WTC11 (cell line): ENCODE results near the gene GRIA2. TPM values are rescaled to one million over a fixed set of nuclear protein-coding genes. Genes with fewer than 3 reads are reported as not detected.

ENCODE experiments used
- ATAC-seq: fragments of 200-7000 bp; cut with Tn5 transposase; 2 replicates; pipeline ENCODE4 v1.10.0; 2021; ENCODE audit warnings: mild to moderate bottlenecking, moderate library complexity
- CTCF ChIA-PET: fragments of 300-600 bp; sonication (Branson Sonifier 250); formaldehyde crosslinking; loops from one replicate; lab custom pipeline; 2021; ENCODE audit warnings: antibody characterized with exemption; lab: Charles Lee
- POLR2A ChIA-PET: fragments of 350-600 bp; sonication (Branson Sonifier 250); formaldehyde crosslinking; loops from one replicate; lab custom pipeline; 2021; ENCODE audit warnings: antibody characterized with exemption; lab: Charles Lee
- DNase-seq: peaks from one replicate; pipeline ENCODE4 v3.0.0; 2021; ENCODE audit warnings: low spot score
- H3K27ac Mint-ChIP-seq: 2 replicates; pipeline ENCODE4 v1.8.0; 2021; ENCODE audit warnings: mixed read lengths
- H3K27me3 Mint-ChIP-seq: 2 replicates; pipeline ENCODE4 v1.8.0; 2021; ENCODE audit warnings: low read depth, mild to moderate bottlenecking, moderate library complexity, mixed read lengths
- H3K36me3 Mint-ChIP-seq: 2 replicates; pipeline ENCODE4 v1.8.0; 2021; ENCODE audit warnings: mixed read lengths
- H3K4me1 Mint-ChIP-seq: 2 replicates; pipeline ENCODE4 v1.8.0; 2022; ENCODE audit warnings: mixed read lengths
- H3K4me3 Mint-ChIP-seq: 2 replicates; pipeline ENCODE4 v1.8.0; 2021; ENCODE audit warnings: mild to moderate bottlenecking, moderate library complexity, mixed read lengths
- H3K9me3 Mint-ChIP-seq: 2 replicates; pipeline ENCODE4 v1.8.0; 2021; ENCODE audit warnings: mixed read lengths
- ATF1 ChIP-seq: sonication (generic); formaldehyde crosslinking; IDR thresholded peaks from 2 replicates; pipeline ENCODE4 v1.8.1; 2023; ENCODE audit warnings: mild to moderate bottlenecking, moderate library complexity, missing genetic modification reagents
- ATF3 ChIP-seq: sonication (generic); formaldehyde crosslinking; conservative IDR thresholded peaks from 2 replicates; pipeline ENCODE4 v1.8.1; 2022; ENCODE audit warnings: mild to moderate bottlenecking, missing genetic modification reagents
- CBFB ChIP-seq: sonication (generic); formaldehyde crosslinking; IDR thresholded peaks from 2 replicates; pipeline ENCODE4 v1.8.1; 2022; ENCODE audit warnings: mild to moderate bottlenecking, low read depth, missing genetic modification reagents
- CDX4 ChIP-seq: fragments of 250-450 bp; sonication (Bioruptor Pico); IDR thresholded peaks from 2 replicates; pipeline ENCODE4 v1.9.0; 2021; ENCODE audit warnings: moderate library complexity, mild to moderate bottlenecking, inconsistent platforms, borderline replicate concordance
- E2F4 ChIP-seq: sonication (generic); formaldehyde crosslinking; IDR thresholded peaks from 2 replicates; pipeline ENCODE4 v1.8.1; 2022; ENCODE audit warnings: low read depth, mild to moderate bottlenecking, moderate library complexity, missing genetic modification reagents, borderline replicate concordance
- ELF4 ChIP-seq: sonication (generic); formaldehyde crosslinking; IDR thresholded peaks from 2 replicates; pipeline ENCODE4 v1.8.1; 2022; ENCODE audit warnings: low read depth, mild to moderate bottlenecking, moderate library complexity, missing genetic modification reagents
- EMX1 ChIP-seq: fragments of 250-450 bp; sonication (Bioruptor Pico); IDR thresholded peaks from 2 replicates; pipeline ENCODE4 v1.8.0; 2021; ENCODE audit warnings: mild to moderate bottlenecking
- ERG ChIP-seq: fragments of 250-450 bp; sonication (Bioruptor Pico); IDR thresholded peaks from 2 replicates; pipeline ENCODE4 v1.8.0; 2021; ENCODE audit warnings: mild to moderate bottlenecking
- ESRRA ChIP-seq: sonication (generic); formaldehyde crosslinking; IDR thresholded peaks from 2 replicates; pipeline ENCODE4 v1.8.1; 2022; ENCODE audit warnings: mild to moderate bottlenecking, missing genetic modification reagents, borderline replicate concordance
- FOXK1 ChIP-seq: sonication (generic); formaldehyde crosslinking; IDR thresholded peaks from 2 replicates; pipeline ENCODE4 v1.8.0; 2022; ENCODE audit warnings: mild to moderate bottlenecking, moderate library complexity, missing genetic modification reagents
- FOXP1 ChIP-seq: sonication (generic); formaldehyde crosslinking; IDR thresholded peaks from 2 replicates; pipeline ENCODE4 v1.8.0; 2022; ENCODE audit warnings: missing genetic modification reagents, mild to moderate bottlenecking, moderate library complexity, borderline replicate concordance
- FOXP4 ChIP-seq: sonication (generic); formaldehyde crosslinking; IDR thresholded peaks from 2 replicates; pipeline ENCODE4 v1.8.0; 2022; ENCODE audit warnings: mild to moderate bottlenecking, missing genetic modification reagents
- GRHL2 ChIP-seq: fragments of 250-450 bp; sonication (Bioruptor Pico); IDR thresholded peaks from 2 replicates; pipeline ENCODE4 v1.8.0; 2022; ENCODE audit warnings: mild to moderate bottlenecking, moderate library complexity; ENCODE audit not compliant: insufficient replicate concordance, severe bottlenecking
- JAZF1 ChIP-seq: fragments of 250-450 bp; sonication (Bioruptor Pico); IDR thresholded peaks from 2 replicates; pipeline ENCODE4 v1.9.0; 2021; ENCODE audit warnings: moderate library complexity, mild to moderate bottlenecking, inconsistent platforms
- NFYB ChIP-seq: sonication (generic); formaldehyde crosslinking; conservative IDR thresholded peaks from 2 replicates; pipeline ENCODE4 v1.8.0; 2022; ENCODE audit warnings: low read depth, missing genetic modification reagents
- NR2C2 ChIP-seq: sonication (generic); formaldehyde crosslinking; IDR thresholded peaks from 2 replicates; pipeline ENCODE4 v1.8.0; 2022; ENCODE audit warnings: mild to moderate bottlenecking, missing genetic modification reagents
- NR3C1 ChIP-seq: sonication (generic); formaldehyde crosslinking; conservative IDR thresholded peaks from 2 replicates; pipeline ENCODE4 v1.8.1; 2023; ENCODE audit warnings: low read depth, mild to moderate bottlenecking, missing genetic modification reagents
- PREB ChIP-seq: sonication (generic); formaldehyde crosslinking; IDR thresholded peaks from 2 replicates; pipeline ENCODE4 v1.8.1; 2022; ENCODE audit warnings: mild to moderate bottlenecking, missing genetic modification reagents, moderate library complexity, borderline replicate concordance
- RORB ChIP-seq: fragments of 250-450 bp; sonication (Bioruptor Pico); IDR thresholded peaks from 2 replicates; pipeline ENCODE4 v1.9.0; 2021; ENCODE audit warnings: mild to moderate bottlenecking
- SMAD3 ChIP-seq: sonication (generic); formaldehyde crosslinking; IDR thresholded peaks from 2 replicates; pipeline ENCODE4 v1.8.0; 2022; ENCODE audit warnings: missing genetic modification reagents, mild to moderate bottlenecking, borderline replicate concordance
- SOX15 ChIP-seq: fragments of 250-450 bp; sonication (Bioruptor Pico); IDR thresholded peaks from 2 replicates; pipeline ENCODE4 v1.9.0; 2021; ENCODE audit warnings: mild to moderate bottlenecking
- TCF7 ChIP-seq: sonication (generic); formaldehyde crosslinking; IDR thresholded peaks from 2 replicates; pipeline ENCODE4 v1.8.0; 2022; ENCODE audit warnings: mild to moderate bottlenecking, low read depth, missing genetic modification reagents, moderate library complexity
- TEAD1 ChIP-seq: sonication (generic); formaldehyde crosslinking; IDR thresholded peaks from 2 replicates; pipeline ENCODE4 v1.8.0; 2022; ENCODE audit warnings: mild to moderate bottlenecking, missing genetic modification reagents
- TEAD4 ChIP-seq: sonication (generic); formaldehyde crosslinking; IDR thresholded peaks from 2 replicates; pipeline ENCODE4 v1.8.0; 2022; ENCODE audit warnings: mild to moderate bottlenecking, missing genetic modification reagents
- TP53 ChIP-seq: sonication (generic); formaldehyde crosslinking; IDR thresholded peaks from 2 replicates; pipeline ENCODE4 v1.8.1; 2023; ENCODE audit warnings: mild to moderate bottlenecking, missing genetic modification reagents
- ZNF121 ChIP-seq: sonication (generic); formaldehyde crosslinking; IDR thresholded peaks from 2 replicates; pipeline ENCODE4 v1.8.0; 2023; ENCODE audit warnings: missing genetic modification reagents
- ZNF138 ChIP-seq: sonication (generic); formaldehyde crosslinking; conservative IDR thresholded peaks from 2 replicates; pipeline ENCODE4 v1.8.1; 2022; ENCODE audit warnings: mild to moderate bottlenecking, moderate library complexity, missing genetic modification reagents
- ZNF317 ChIP-seq: sonication (generic); formaldehyde crosslinking; IDR thresholded peaks from 2 replicates; pipeline ENCODE4 v1.8.1; 2023; ENCODE audit warnings: low read depth, mild to moderate bottlenecking, moderate library complexity, missing genetic modification reagents, borderline replicate concordance
- ZNF396 ChIP-seq: fragments of 250-450 bp; sonication (Bioruptor Pico); IDR thresholded peaks from 2 replicates; pipeline ENCODE4 v1.8.0; 2021; ENCODE audit warnings: mild to moderate bottlenecking, moderate library complexity, borderline replicate concordance
- ZNF423 ChIP-seq: fragments of 250-450 bp; sonication (Bioruptor Pico); IDR thresholded peaks from 2 replicates; pipeline ENCODE4 v2.1.2; 2022; ENCODE audit warnings: mild to moderate bottlenecking, moderate library complexity
- total RNA-seq: library from RNA; stranded (reverse); gene quantifications from 3 replicates; pipeline ENCODE4 v1.2.3, GENCODE V29; 2021

Gene GRIA2
- total RNA-seq, 1 experiment from 2014 or later: not detected

- DNase-seq (no peak), ATAC-seq (no peak)
- no peaks in the 10 kb centered on the region for H3K27me3 Mint-ChIP-seq
- H3K27ac Mint-ChIP-seq: no peak overlapping the region
- ChIA-PET CTCF (no interaction called here), POLR2A (no interaction called here)
- no peak overlapping the region for H3K4me3 Mint-ChIP-seq
- TF ChIP-seq ZNF423 (CRISPR knock-in tag): no peak
- TF ChIP-seq NR2C2: no peak
- TF ChIP-seq ZNF121: no peak
- TF ChIP-seq SOX15: no peak
- no peak for TF ChIP-seq RORB (CRISPR knock-in tag)
- no peak for TF ChIP-seq ZNF138 (CRISPR knock-in tag)
- TF ChIP-seq TCF7: no peak
- no peak for TF ChIP-seq NR3C1 (CRISPR knock-in tag)
- no peak for TF ChIP-seq EMX1 (CRISPR knock-in tag)
- TF ChIP-seq, all 79 proteins: peak for 0
- H3K4me1 Mint-ChIP-seq: peaks cover 21% of the 10 kb centered on the region
- no peaks in the 10 kb centered on the region for H3K9me3 Mint-ChIP-seq
- H3K36me3 Mint-ChIP-seq: no peaks in the 10 kb centered on the region
Measured at GRCh38 chr4:157363360-157363759, 142.8 kb downstream of the GRIA2 start.

- ChIA-PET CTCF (no interaction called here), POLR2A (no interaction called here)
- DNase-seq: no peak
- Mint-ChIP-seq H3K9me3 (no peaks in the 10 kb centered on the region), H3K27ac (no peak overlapping the region), H3K36me3 (no peaks in the 10 kb centered on the region), H3K4me1 (peaks cover 8% of the 10 kb centered on the region), H3K4me3 (no peak overlapping the region), H3K27me3 (no peaks in the 10 kb centered on the region)
- ATAC-seq: no peak
- no peak for TF ChIP-seq TEAD4 (CRISPR knock-in tag)
- no peak for TF ChIP-seq TEAD1 (CRISPR knock-in tag)
- TF ChIP-seq ATF1 (CRISPR knock-in tag): no peak
- TF ChIP-seq ERG (CRISPR knock-in tag): no peak
- no peak for TF ChIP-seq FOXK1 (CRISPR knock-in tag)
- TF ChIP-seq FOXP1 (CRISPR knock-in tag): no peak
- TF ChIP-seq ZNF396: no peak
- TF ChIP-seq ESRRA (CRISPR knock-in tag): no peak
- no peak for TF ChIP-seq NR2C2
- TF ChIP-seq CBFB (CRISPR knock-in tag): no peak
Measured at GRCh38 chr4:157372154-157372553, 151.6 kb downstream of the GRIA2 start.

- ChIA-PET CTCF (interaction anchor here (0.6 kb wide), 1 partner anchor 1090 kb away, joined by 3 read pairs; no protein-coding TSS in a partner anchor), POLR2A (no interaction called here)
- Mint-ChIP-seq H3K4me1 (peaks cover 8% of the 10 kb centered on the region), H3K36me3 (no peaks in the 10 kb centered on the region), H3K9me3 (no peaks in the 10 kb centered on the region), H3K4me3 (no peak overlapping the region), H3K27ac (no peak overlapping the region), H3K27me3 (no peaks in the 10 kb centered on the region)
- DNase-seq (no peak), ATAC-seq (no peak)
- TF ChIP-seq ELF4 (CRISPR knock-in tag) (no peak), ATF3 (CRISPR knock-in tag) (no peak), FOXP4 (CRISPR knock-in tag) (no peak), CDX4 (CRISPR knock-in tag) (no peak), E2F4 (CRISPR knock-in tag) (no peak), GRHL2 (no peak), ESRRA (CRISPR knock-in tag) (no peak), SMAD3 (CRISPR knock-in tag) (no peak), FOXP1 (CRISPR knock-in tag) (no peak), NFYB (CRISPR knock-in tag) (no peak), ZNF317 (CRISPR knock-in tag) (no peak), TP53 (CRISPR knock-in tag) (no peak), PREB (CRISPR knock-in tag) (no peak), JAZF1 (CRISPR knock-in tag) (no peak)
Measured at GRCh38 chr4:157372567-157372966, 152.0 kb downstream of the GRIA2 start.
